H9 (cell line): ENCODE results near the gene ZNF816. TPM values are rescaled to one million over a fixed set of nuclear protein-coding genes. Genes with fewer than 3 reads are reported as not detected.
"Not testable (repeated sequence)": the region's sequence is repeated elsewhere in the genome, so short reads cannot be mapped to it uniquely, and the experiment has no call there.

Source experiments
- DNase-seq: peaks from one replicate; pipeline ENCODE4 v3.0.0-alpha.2; 2017
- H2AFZ ChIP-seq: one replicate; pipeline ENCODE4 v1.6.1; 2013; ENCODE audit warnings: mild to moderate bottlenecking, low read length, control low read depth, moderate library complexity
- H2AK5ac ChIP-seq: 2 replicates; pipeline ENCODE4 v1.6.1; 2013; ENCODE audit warnings: low read length, control low read depth, mixed read lengths; ENCODE audit not compliant: insufficient read length
- H2BK120ac ChIP-seq: one replicate; pipeline ENCODE4 v1.6.1; 2013; ENCODE audit warnings: low read depth, mild to moderate bottlenecking, low read length, control low read depth, inconsistent platforms; ENCODE audit not compliant: poor library complexity, severe bottlenecking
- H2BK12ac ChIP-seq: 2 replicates; pipeline ENCODE4 v1.6.1; 2013; ENCODE audit warnings: low read length, control low read depth, mixed read lengths, low read depth; ENCODE audit not compliant: insufficient read length
- H2BK15ac ChIP-seq: 2 replicates; pipeline ENCODE4 v1.6.1; 2013; ENCODE audit warnings: low read depth, low read length, control low read depth
- H2BK20ac ChIP-seq: one replicate; pipeline ENCODE4 v1.6.1; 2013; ENCODE audit warnings: low read depth, mild to moderate bottlenecking, low read length, control low read depth, inconsistent platforms; ENCODE audit not compliant: poor library complexity, severe bottlenecking
- H2BK5ac ChIP-seq: 2 replicates; pipeline ENCODE4 v1.6.1; 2013; ENCODE audit warnings: low read length, control low read depth, mixed read lengths; ENCODE audit not compliant: insufficient read length
- H3K14ac ChIP-seq: 2 replicates; pipeline ENCODE4 v1.6.1; 2013; ENCODE audit warnings: low read length, control low read depth; ENCODE audit not compliant: insufficient read depth
- H3K18ac ChIP-seq: 2 replicates; pipeline ENCODE4 v1.6.1; 2013; ENCODE audit warnings: low read depth, mild to moderate bottlenecking, mixed read lengths, low read length, control low read depth; ENCODE audit not compliant: insufficient read length
- H3K23ac ChIP-seq: 2 replicates; pipeline ENCODE4 v1.6.1; 2013; ENCODE audit warnings: low read length, control low read depth, mixed read lengths, low read depth; ENCODE audit not compliant: insufficient read length
- H3K23me2 ChIP-seq: 2 replicates; pipeline ENCODE4 v1.6.1; 2013; ENCODE audit warnings: low read depth, mild to moderate bottlenecking, mixed read lengths, low read length, control low read depth; ENCODE audit not compliant: insufficient read length, poor library complexity, severe bottlenecking
- H3K27ac ChIP-seq: 2 replicates; pipeline ENCODE4 v1.5.1; 2013; ENCODE audit warnings: low read length, control low read depth, mixed read lengths, low read depth; ENCODE audit not compliant: insufficient read length
- H3K27me3 ChIP-seq: 2 replicates; pipeline ENCODE4 v1.6.1; 2013; ENCODE audit warnings: low read length, control low read depth, inconsistent platforms; ENCODE audit not compliant: insufficient read depth
- H3K4ac ChIP-seq: 2 replicates; pipeline ENCODE4 v1.6.1; 2013; ENCODE audit warnings: low read depth, mild to moderate bottlenecking, control low read depth, inconsistent platforms, low read length, moderate library complexity
- H3K4me1 ChIP-seq: 2 replicates; pipeline ENCODE4 v1.6.1; 2013; ENCODE audit warnings: low read length, control low read depth, inconsistent platforms; ENCODE audit not compliant: insufficient read depth
- H3K4me2 ChIP-seq: 2 replicates; pipeline ENCODE4 v1.6.1; 2013; ENCODE audit warnings: low read length, control low read depth, mixed read lengths; ENCODE audit not compliant: insufficient read length, insufficient read depth
- H3K56ac ChIP-seq: 2 replicates; pipeline ENCODE4 v1.6.1; 2013; ENCODE audit warnings: low read depth, mild to moderate bottlenecking, mixed read lengths, low read length, control low read depth; ENCODE audit not compliant: insufficient read length
- H3K79me1 ChIP-seq: 2 replicates; pipeline ENCODE4 v1.6.1; 2013; ENCODE audit warnings: low read depth, mild to moderate bottlenecking, moderate library complexity, low read length, control low read depth, inconsistent platforms; ENCODE audit not compliant: insufficient read depth, poor library complexity, severe bottlenecking
- H3K79me2 ChIP-seq: 2 replicates; pipeline ENCODE4 v1.6.1; 2013; ENCODE audit warnings: low read length, control low read depth, inconsistent platforms; ENCODE audit not compliant: insufficient read depth
- H3K9ac ChIP-seq: 2 replicates; pipeline ENCODE4 v1.6.1; 2013; ENCODE audit warnings: low read length, control low read depth, mixed read lengths; ENCODE audit not compliant: insufficient read length; ENCODE audit errors: extremely low read depth
- H3K9me3 ChIP-seq: one replicate; pipeline ENCODE4 v1.6.1; 2013; ENCODE audit warnings: low read depth, low read length, inconsistent platforms; ENCODE audit not compliant: control insufficient read depth
- H3T11ph ChIP-seq: one replicate; pipeline ENCODE4 v1.6.1; 2013; ENCODE audit warnings: mild to moderate bottlenecking, low read length, control low read depth, inconsistent platforms
- H4K20me1 ChIP-seq: one replicate; pipeline ENCODE4 v1.6.1; 2013; ENCODE audit not compliant: control insufficient read depth, insufficient read length, insufficient read depth
- H4K5ac ChIP-seq: 2 replicates; pipeline ENCODE4 v1.6.1; 2013; ENCODE audit warnings: low read depth, mild to moderate bottlenecking, mixed read lengths, low read length, control low read depth; ENCODE audit not compliant: insufficient read length
- H4K8ac ChIP-seq: replicated peaks from 2 replicates; pipeline ENCODE4 v1.6.1; 2013; ENCODE audit warnings: low read length, control low read depth, mixed read lengths, low read depth; ENCODE audit not compliant: insufficient read length
- H4K91ac ChIP-seq: 2 replicates; pipeline ENCODE4 v1.6.1; 2013; ENCODE audit warnings: low read depth, mild to moderate bottlenecking, moderate library complexity, mixed read lengths, low read length, control low read depth; ENCODE audit not compliant: insufficient read length
- H3K27ac Mint-ChIP-seq, 3 experiments: 2 replicates in 2 of 3; 3 replicates in 1 of 3; pipeline ENCODE4 v1.8.0; 2020 to 2021; ENCODE audit warnings: mixed read lengths in 3 of 3, mild to moderate bottlenecking in 1 of 3, moderate library complexity in 1 of 3
- H3K27me3 Mint-ChIP-seq: 2 replicates; pipeline ENCODE4 v1.8.0; 2021; ENCODE audit warnings: low read depth, mild to moderate bottlenecking, moderate library complexity, mixed read lengths
- H3K36me3 Mint-ChIP-seq, 3 experiments: 2 replicates in 2 of 3; 3 replicates in 1 of 3; pipeline ENCODE4 v1.8.0; 2020 to 2021; ENCODE audit warnings: low read depth in 3 of 3, mixed read lengths in 3 of 3; ENCODE audit not compliant: insufficient read depth in 1 of 3
- H3K4me1 Mint-ChIP-seq, 2 experiments: 2 replicates each; pipeline ENCODE4 v1.8.0; 2020; ENCODE audit warnings: mixed read lengths in 2 of 2
- H3K4me3 Mint-ChIP-seq, 2 experiments: 2 replicates in 1 of 2; 3 replicates in 1 of 2; pipeline ENCODE4 v1.8.0; 2020 to 2021; ENCODE audit warnings: mild to moderate bottlenecking in 2 of 2, mixed read lengths in 2 of 2, moderate library complexity in 1 of 2
- H3K9me3 Mint-ChIP-seq, 2 experiments: 2 replicates in 1 of 2; 3 replicates in 1 of 2; pipeline ENCODE4 v1.8.0; 2020; ENCODE audit warnings: mild to moderate bottlenecking in 2 of 2, mixed read lengths in 2 of 2, moderate library complexity in 1 of 2
- WGBS: extraction: QIAGEN DNeasy Blood & Tissue Kit; methylation state at CpG from one replicate; pipeline ENCODE4 v1.1.7; 2013; ENCODE audit warnings: missing lambda C conversion rate, low lambda C conversion rate, mixed read lengths; ENCODE audit not compliant: insufficient read length; ENCODE audit errors: extremely low coverage; 5-methylcytosine and 5-hydroxymethylcytosine counted together
- total RNA-seq: library from RNA; stranded (reverse); gene quantifications from 2 replicates; pipeline ENCODE4 v1.2.1, GENCODE V29; 2021
- TF ChIP-seq, protein P1 (sequence below): fragments of 200-600 bp; sonication (generic); conservative IDR thresholded peaks from 3 replicates; pipeline ENCODE4 v1.8.0; 2021; ENCODE audit warnings: antibody characterized with exemption, mild to moderate bottlenecking

Gene ZNF816
- total RNA-seq, 1 experiment from 2014 or later: 15.1 TPM

DNA sequence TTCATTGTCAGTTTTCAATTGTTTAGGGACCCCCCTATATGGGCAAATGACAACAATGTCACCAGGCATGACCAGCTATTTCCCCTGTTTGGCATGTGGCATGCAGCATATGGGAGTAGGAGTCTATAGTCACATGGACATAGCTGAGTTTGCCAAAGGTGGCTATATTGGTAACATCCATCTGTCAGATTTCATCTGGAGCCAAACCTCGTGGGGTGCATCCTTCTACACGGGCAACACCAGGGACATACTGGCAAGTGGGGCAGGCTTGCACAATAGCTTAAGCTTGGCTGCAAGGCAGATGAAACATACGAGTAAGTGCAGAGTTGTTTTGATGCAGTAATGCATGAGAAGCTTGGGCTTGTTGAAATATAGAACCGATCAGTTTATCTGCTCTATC lies 24.5 kb upstream of the ZNF816 start:
- no peaks in the 10 kb centered on the region for H3K79me1 ChIP-seq
- no peaks in the 10 kb centered on the region for H3K4me1 ChIP-seq
- no peak overlapping the region for H3T11ph ChIP-seq
- H2BK20ac ChIP-seq: no peak overlapping the region
- Mint-ChIP-seq H3K27ac (no peak overlapping the region), H3K27me3 (peaks cover 14% of the 10 kb centered on the region), H3K4me1 (peaks cover 4 to 5% of the 10 kb centered on the region in 2 experiments), H3K36me3 (peaks cover 16 to 25% (median 19%) of the 10 kb centered on the region in 3 experiments; a peak in 6 of 7 replicates), H3K9me3 (peaks cover 3% of the 10 kb centered on the region in 2 experiments; a peak in 4 of 5 replicates), H3K4me3 (no peak overlapping the region)
- H3K27me3 ChIP-seq: peaks cover 1% of the 10 kb centered on the region; the same call in 1 of the 2 replicates
- no peaks in the 10 kb centered on the region for H4K20me1 ChIP-seq
- no peak overlapping the region for H3K9ac ChIP-seq
- no peak overlapping the region for H3K4me2 ChIP-seq
- no peak overlapping the region for H3K14ac ChIP-seq
- DNase-seq: no peak
- WGBS: no CpG with 5 or more reads among the region's 4 CpGs
- H3K4ac ChIP-seq: no peak overlapping the region
- no peak overlapping the region for H3K18ac ChIP-seq
- no peak overlapping the region for H2BK12ac ChIP-seq
- no peak overlapping the region for H3K56ac ChIP-seq
- no peak overlapping the region for H4K5ac ChIP-seq
- no peak overlapping the region for H4K91ac ChIP-seq
- H2AK5ac ChIP-seq: no peak overlapping the region
- H2BK120ac ChIP-seq: no peak overlapping the region
- peaks cover 8% of the 10 kb centered on the region for H3K9me3 ChIP-seq
- no peak overlapping the region for H3K27ac ChIP-seq
- no peaks in the 10 kb centered on the region for H3K23me2 ChIP-seq
- TF ChIP-seq, protein P1, sequence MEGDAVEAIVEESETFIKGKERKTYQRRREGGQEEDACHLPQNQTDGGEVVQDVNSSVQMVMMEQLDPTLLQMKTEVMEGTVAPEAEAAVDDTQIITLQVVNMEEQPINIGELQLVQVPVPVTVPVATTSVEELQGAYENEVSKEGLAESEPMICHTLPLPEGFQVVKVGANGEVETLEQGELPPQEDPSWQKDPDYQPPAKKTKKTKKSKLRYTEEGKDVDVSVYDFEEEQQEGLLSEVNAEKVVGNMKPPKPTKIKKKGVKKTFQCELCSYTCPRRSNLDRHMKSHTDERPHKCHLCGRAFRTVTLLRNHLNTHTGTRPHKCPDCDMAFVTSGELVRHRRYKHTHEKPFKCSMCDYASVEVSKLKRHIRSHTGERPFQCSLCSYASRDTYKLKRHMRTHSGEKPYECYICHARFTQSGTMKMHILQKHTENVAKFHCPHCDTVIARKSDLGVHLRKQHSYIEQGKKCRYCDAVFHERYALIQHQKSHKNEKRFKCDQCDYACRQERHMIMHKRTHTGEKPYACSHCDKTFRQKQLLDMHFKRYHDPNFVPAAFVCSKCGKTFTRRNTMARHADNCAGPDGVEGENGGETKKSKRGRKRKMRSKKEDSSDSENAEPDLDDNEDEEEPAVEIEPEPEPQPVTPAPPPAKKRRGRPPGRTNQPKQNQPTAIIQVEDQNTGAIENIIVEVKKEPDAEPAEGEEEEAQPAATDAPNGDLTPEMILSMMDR: no peak
- H2BK15ac ChIP-seq: no peak overlapping the region
- no peak overlapping the region for H2BK5ac ChIP-seq
- H2AFZ ChIP-seq: no peak overlapping the region
- H3K79me2 ChIP-seq: no peaks in the 10 kb centered on the region
- no peak overlapping the region for H3K23ac ChIP-seq
- H4K8ac ChIP-seq: no peak overlapping the region

DNA sequence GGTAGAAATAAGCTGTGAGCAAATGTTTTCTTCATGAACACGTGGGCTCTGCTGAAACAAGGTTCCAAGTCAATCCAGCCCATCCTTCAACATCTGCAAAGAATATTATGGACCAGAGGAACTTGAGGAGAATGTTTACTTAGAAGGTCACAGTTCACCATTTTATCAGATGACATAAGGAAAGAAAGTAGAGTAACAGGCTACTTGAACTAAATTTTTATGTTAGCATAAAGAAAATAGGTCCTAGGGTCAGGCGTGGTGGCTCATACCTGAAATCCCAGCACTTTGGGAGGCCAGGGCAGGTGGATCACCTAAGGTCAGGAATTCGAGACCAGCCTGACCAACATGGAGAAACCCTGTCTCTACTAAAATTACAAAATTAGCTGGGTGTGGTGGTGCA lies 20.5 kb upstream of the ZNF816 start:
- not testable (repeated sequence) for H4K8ac ChIP-seq, H3K9me3 Mint-ChIP-seq, H2BK120ac ChIP-seq, H3K23ac ChIP-seq, H4K91ac ChIP-seq, H3K4me1 Mint-ChIP-seq, H2BK5ac ChIP-seq, H3K27ac ChIP-seq, H2AFZ ChIP-seq, H3K79me1 ChIP-seq, H2BK15ac ChIP-seq, H3K9ac ChIP-seq, H3K56ac ChIP-seq, H4K5ac ChIP-seq, H3K27ac Mint-ChIP-seq, H3K4me3 Mint-ChIP-seq, H3K4me1 ChIP-seq, H3K9me3 ChIP-seq, H3K14ac ChIP-seq, H3K79me2 ChIP-seq, H3K4ac ChIP-seq, H4K20me1 ChIP-seq, H3K18ac ChIP-seq, DNase-seq, H3K27me3 ChIP-seq, H3K23me2 ChIP-seq, H2BK20ac ChIP-seq, H3K4me2 ChIP-seq, H3K27me3 Mint-ChIP-seq, H2BK12ac ChIP-seq, H3T11ph ChIP-seq, H2AK5ac ChIP-seq
- WGBS: no CpG with 5 or more reads among the region's 3 CpGs
- peaks cover 19 to 25% (median 21%) of the 10 kb centered on the region in 3 experiments; a peak in 6 of 7 replicates for H3K36me3 Mint-ChIP-seq
